Measurements from ENCODE around the gene ARHGAP26. TPM values are rescaled to one million over a fixed set of nuclear protein-coding genes. Genes with fewer than 3 reads are reported as not detected.

ARHGAP26 gene
- total and polyA plus RNA-seq, 10 donors, result 4.2 to 148 (median 55.5) TPM

DNA sequence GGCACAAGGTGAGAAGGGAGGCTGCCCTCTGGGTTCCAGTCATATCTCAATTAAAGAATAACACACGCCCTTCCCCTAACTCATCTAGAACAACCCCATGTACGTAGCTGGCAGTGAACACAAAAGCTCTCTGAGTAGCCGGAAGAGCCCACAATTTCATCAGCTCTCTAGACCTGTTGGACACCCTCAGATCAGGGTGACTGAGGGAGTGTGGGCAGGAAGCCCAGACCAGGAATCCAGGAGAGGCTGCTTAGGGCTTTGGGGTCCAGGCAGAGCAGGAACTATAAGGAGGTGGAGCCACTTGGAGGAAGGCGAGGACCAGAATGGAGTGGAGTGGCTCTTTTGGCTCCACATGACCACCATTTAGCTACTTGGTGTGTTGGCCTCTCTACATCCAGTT lies 395.9 kb downstream of the ARHGAP26 start:
- H3K4me1 ChIP-seq, result peaks cover 0 to 5% (median 0%) of the 10 kb centered on the region in 6 donors
- H3K4me3 ChIP-seq, result no peak overlapping the region
- no peaks in the 10 kb centered on the region for H3K9me3 ChIP-seq
- WGBS, 5 donors, result 95 to 98% (median 96%) methylated on average over 2 to 4 of the region's 4 CpGs
- no peak for DNase-seq
- no peak for TF ChIP-seq POLR2A (IDR thresholded peaks at IDR 0.05)
- no peak for TF ChIP-seq POLR2AphosphoS5 (IDR thresholded peaks at IDR 0.05)
- TF ChIP-seq, protein P1, sequence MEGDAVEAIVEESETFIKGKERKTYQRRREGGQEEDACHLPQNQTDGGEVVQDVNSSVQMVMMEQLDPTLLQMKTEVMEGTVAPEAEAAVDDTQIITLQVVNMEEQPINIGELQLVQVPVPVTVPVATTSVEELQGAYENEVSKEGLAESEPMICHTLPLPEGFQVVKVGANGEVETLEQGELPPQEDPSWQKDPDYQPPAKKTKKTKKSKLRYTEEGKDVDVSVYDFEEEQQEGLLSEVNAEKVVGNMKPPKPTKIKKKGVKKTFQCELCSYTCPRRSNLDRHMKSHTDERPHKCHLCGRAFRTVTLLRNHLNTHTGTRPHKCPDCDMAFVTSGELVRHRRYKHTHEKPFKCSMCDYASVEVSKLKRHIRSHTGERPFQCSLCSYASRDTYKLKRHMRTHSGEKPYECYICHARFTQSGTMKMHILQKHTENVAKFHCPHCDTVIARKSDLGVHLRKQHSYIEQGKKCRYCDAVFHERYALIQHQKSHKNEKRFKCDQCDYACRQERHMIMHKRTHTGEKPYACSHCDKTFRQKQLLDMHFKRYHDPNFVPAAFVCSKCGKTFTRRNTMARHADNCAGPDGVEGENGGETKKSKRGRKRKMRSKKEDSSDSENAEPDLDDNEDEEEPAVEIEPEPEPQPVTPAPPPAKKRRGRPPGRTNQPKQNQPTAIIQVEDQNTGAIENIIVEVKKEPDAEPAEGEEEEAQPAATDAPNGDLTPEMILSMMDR (IDR thresholded peaks at IDR 0.05 in 8 of 11, conservative IDR thresholded peaks at IDR 0.05 in 3 of 11), result no peak
- no peak overlapping the region for H3K27ac ChIP-seq
- intact Hi-C loops (cut with DNase I; ENCODE audit: low total_unique reads), result no loop called here
- H3K36me3 ChIP-seq, result peaks cover 0 to 6% (median 0%) of the 10 kb centered on the region in 6 donors
- no peaks in the 10 kb centered on the region for H3K27me3 ChIP-seq (replicated peaks in 1 of 7)

GRCh38 chr5:143166661-143167420 lies 396.7 kb downstream of the ARHGAP26 start:
- Histone ChIP-seq H3K4me1 (peaks cover 0 to under 1% (median 0%) of the 10 kb centered on the region in 6 donors), H3K4me3 (no peak overlapping the region), H3K27ac (no peak overlapping the region), H3K27me3 (replicated peaks in 1 of 7) (no peaks in the 10 kb centered on the region), H3K36me3 (peaks cover 0 to 6% (median 0%) of the 10 kb centered on the region in 6 donors), H3K9me3 (no peaks in the 10 kb centered on the region)
- WGBS, 5 donors, result 91 to 97% (median 95%) methylated on average over 8 of the region's 8 CpGs
- DNase-seq, result no peak
- TF ChIP-seq POLR2A (IDR thresholded peaks at IDR 0.05), result no peak
- TF ChIP-seq POLR2AphosphoS5 (IDR thresholded peaks at IDR 0.05), result no peak
- TF ChIP-seq, protein P1 (IDR thresholded peaks at IDR 0.05 in 8 of 11, conservative IDR thresholded peaks at IDR 0.05 in 3 of 11), result no peak
- intact Hi-C loops (cut with DNase I; ENCODE audit: low total_unique reads), result no loop called here

- TF ChIP-seq POLR2A (IDR thresholded peaks at IDR 0.05) (no peak), POLR2AphosphoS5 (IDR thresholded peaks at IDR 0.05) (no peak)
- TF ChIP-seq, protein P1 (IDR thresholded peaks at IDR 0.05 in 8 of 11, conservative IDR thresholded peaks at IDR 0.05 in 3 of 11), result no peak
- no peak for DNase-seq
- WGBS, 5 donors, result 64 to 87% (median 79%) methylated on average over 2 of the region's 2 CpGs
- H3K4me1 ChIP-seq, result no peaks in the 10 kb centered on the region
- no peaks in the 10 kb centered on the region for H3K27me3 ChIP-seq (replicated peaks in 1 of 7)
- peaks cover 0 to 14% (median 0%) of the 10 kb centered on the region in 6 donors for H3K36me3 ChIP-seq
- no peaks in the 10 kb centered on the region for H3K9me3 ChIP-seq
- no peak overlapping the region for H3K4me3 ChIP-seq
- intact Hi-C loops (cut with DNase I; ENCODE audit: low total_unique reads), result no loop called here
- no peak overlapping the region for H3K27ac ChIP-seq
Measured at GRCh38 chr5:143168171-143168741, 398.1 kb downstream of the ARHGAP26 start.
